GM19467 (cell line): ENCODE data around the gene HPX.
"Not testable (repeated sequence)": the region's sequence is repeated elsewhere in the genome, so short reads cannot be mapped to it uniquely, and the experiment has no call there.

Experiments
- ATAC-seq: cut with Tn5 transposase; IDR thresholded peaks from one replicate; pipeline ENCODE4 v1.9.1; 2021; ENCODE audit warnings: mild to moderate bottlenecking, moderate library complexity; ENCODE audit not compliant: unreplicated experiment

HPX gene

GRCh38 chr11:6393989-6394670 is 46.7 kb downstream of the HPX start:
- no peak for ATAC-seq

GRCh38 chr11:6392251-6392650 is 48.5 kb downstream of the HPX start:
- not testable (repeated sequence) for ATAC-seq

DNA sequence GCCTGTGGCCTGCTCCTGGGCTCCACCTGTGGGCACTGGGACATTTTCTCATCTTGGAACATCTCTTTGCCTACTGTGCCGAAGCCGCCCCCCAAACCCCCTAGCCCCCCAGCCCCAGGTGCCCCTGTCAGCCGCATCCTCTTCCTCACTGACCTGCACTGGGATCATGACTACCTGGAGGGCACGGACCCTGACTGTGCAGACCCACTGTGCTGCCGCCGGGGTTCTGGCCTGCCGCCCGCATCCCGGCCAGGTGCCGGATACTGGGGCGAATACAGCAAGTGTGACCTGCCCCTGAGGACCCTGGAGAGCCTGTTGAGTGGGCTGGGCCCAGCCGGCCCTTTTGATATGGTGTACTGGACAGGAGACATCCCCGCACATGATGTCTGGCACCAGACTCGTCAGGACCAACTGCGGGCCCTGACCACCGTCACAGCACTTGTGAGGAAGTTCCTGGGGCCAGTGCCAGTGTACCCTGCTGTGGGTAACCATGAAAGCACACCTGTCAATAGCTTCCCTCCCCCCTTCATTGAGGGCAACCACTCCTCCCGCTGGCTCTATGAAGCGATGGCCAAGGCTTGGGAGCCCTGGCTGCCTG is 49.2 kb downstream of the HPX start:
- no peak for ATAC-seq

DNA sequence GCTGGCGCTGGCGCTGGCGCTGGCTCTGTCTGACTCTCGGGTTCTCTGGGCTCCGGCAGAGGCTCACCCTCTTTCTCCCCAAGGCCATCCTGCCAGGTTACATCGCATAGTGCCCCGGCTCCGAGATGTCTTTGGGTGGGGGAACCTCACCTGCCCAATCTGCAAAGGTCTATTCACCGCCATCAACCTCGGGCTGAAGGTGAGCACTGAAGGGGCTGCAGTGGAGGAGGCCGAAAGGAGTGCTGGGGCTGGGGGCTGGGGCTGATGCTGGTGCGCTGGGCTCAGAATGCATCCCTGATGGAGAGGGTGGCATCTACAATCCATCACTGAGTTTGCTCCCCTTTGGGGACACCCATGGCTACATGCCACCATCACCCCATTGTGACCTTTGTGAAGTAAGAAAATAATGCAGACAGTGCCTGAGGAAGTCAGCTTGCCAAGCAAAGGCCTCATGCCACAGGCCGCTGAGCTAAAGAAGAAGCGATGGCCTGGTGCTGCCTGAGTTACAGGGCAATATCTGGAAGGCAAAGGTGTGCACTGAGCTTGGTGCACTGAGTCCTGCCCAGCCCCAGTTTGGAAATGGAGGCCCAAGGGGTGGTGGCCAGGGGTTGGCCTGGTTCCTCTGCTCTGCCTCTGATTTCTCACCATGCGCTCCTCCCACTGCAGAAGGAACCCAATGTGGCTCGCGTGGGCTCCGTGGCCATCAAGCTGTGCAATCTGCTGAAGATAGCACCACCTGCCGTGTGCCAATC is 49.9 kb downstream of the HPX start:
- ATAC-seq = no peak

- peak; percentile 96 for ATAC-seq
These were observed 50.7 kb downstream of the HPX start, which contains the start of gene SMPD1 for GRCh38 chr11:6389905-6390717. Gene SMPD1 (plus strand): TSS chr11:6390474. CDS start chr11:6390599, 125 bp downstream.

- ATAC-seq = no peak
These were observed 52.0 kb downstream of the HPX start for GRCh38 chr11:6388748-6389147.

- ATAC-seq = no peak
These were observed 52.8 kb downstream of the HPX start for GRCh38 chr11:6387811-6388599.

- no peak for ATAC-seq
These were observed 55.6 kb downstream of the HPX start for GRCh38 chr11:6385046-6385777.
